Spleen (tissue), 7 donors: ENCODE data around the gene CYB561D1.

Experiments
- POLR2A ChIP-seq, 3 donors: fragments of 450-650 bp; IDR thresholded peaks; one replicate each; pipeline ENCODE4 v1.5.1; 2017; ENCODE audit warnings: antibody characterized with exemption in 3 of 3, mild to moderate bottlenecking in 1 of 3
- POLR2AphosphoS5 ChIP-seq, 3 donors: sonication (generic); formaldehyde crosslinking; IDR thresholded peaks; one replicate each; pipeline ENCODE4 v1.5.1; 2017; ENCODE audit warnings: antibody characterized with exemption in 3 of 3
- TF ChIP-seq, protein P1 (sequence below), 11 experiments: fragments of 200-600 bp in 7 of 11; fragments of 450-650 bp in 4 of 11; sonication (generic) in 4 of 11; IDR thresholded peaks in 8 of 11; conservative IDR thresholded peaks in 3 of 11; 1 replicate in 7 of 11; 2 replicates in 4 of 11; pipeline versions ENCODE4 v1.4.0 to v1.8.0; 2016 to 2021; ENCODE audit warnings: antibody characterized with exemption in 11 of 11, inconsistent platforms in 4 of 11, mild to moderate bottlenecking in 1 of 11
- donor health status: DM: no; HTN: no; CAD: no; lungs with moderate emphysema.
- donor health status: DM: no; HTN: no; CAD: no.
- donor health status: DM: no; HTN: no; CAD: no.

DNA sequence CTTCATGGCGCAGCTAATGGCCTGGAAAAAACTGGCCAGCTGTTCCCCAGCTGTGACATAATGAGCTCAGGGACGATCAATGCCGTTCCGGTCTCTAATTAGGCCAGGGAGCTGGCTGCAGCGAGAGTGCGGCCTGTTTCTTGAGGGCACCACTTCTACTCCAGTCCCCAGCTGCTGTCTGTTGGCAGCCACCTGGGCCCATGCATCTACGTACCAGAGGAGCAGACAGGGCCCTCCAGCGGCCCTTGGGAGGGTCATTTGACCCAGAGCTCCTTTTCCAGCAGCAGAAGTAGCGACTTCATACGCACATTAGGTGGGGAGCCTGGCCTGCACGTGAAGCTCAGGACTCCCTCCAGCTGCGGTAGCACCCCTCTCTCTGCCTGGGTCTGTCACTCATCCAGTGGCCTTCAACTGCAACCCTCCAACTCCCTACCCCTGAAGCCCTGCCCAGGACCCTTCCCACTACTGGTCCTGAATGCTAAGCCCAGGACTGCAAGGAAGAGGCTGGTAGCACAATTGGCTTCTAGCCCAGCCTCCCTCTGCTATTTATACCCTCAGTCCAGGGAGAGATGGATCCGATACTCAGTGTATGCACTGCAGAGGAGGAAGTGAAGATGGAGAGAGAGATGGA lies 36.7 kb downstream of the CYB561D1 start:
- TF ChIP-seq, protein P1, sequence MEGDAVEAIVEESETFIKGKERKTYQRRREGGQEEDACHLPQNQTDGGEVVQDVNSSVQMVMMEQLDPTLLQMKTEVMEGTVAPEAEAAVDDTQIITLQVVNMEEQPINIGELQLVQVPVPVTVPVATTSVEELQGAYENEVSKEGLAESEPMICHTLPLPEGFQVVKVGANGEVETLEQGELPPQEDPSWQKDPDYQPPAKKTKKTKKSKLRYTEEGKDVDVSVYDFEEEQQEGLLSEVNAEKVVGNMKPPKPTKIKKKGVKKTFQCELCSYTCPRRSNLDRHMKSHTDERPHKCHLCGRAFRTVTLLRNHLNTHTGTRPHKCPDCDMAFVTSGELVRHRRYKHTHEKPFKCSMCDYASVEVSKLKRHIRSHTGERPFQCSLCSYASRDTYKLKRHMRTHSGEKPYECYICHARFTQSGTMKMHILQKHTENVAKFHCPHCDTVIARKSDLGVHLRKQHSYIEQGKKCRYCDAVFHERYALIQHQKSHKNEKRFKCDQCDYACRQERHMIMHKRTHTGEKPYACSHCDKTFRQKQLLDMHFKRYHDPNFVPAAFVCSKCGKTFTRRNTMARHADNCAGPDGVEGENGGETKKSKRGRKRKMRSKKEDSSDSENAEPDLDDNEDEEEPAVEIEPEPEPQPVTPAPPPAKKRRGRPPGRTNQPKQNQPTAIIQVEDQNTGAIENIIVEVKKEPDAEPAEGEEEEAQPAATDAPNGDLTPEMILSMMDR (IDR thresholded peaks at IDR 0.05 in 8 of 11, conservative IDR thresholded peaks at IDR 0.05 in 3 of 11), result no peak
- TF ChIP-seq POLR2A (IDR thresholded peaks at IDR 0.05), result no peak
- TF ChIP-seq POLR2AphosphoS5 (IDR thresholded peaks at IDR 0.05), result no peak
